ENCODE data around the gene SPRY4.
"Not testable (repeated sequence)": the region's sequence is repeated elsewhere in the genome, so short reads cannot be mapped to it uniquely, and the experiment has no call there.

SPRY4 gene

DNA sequence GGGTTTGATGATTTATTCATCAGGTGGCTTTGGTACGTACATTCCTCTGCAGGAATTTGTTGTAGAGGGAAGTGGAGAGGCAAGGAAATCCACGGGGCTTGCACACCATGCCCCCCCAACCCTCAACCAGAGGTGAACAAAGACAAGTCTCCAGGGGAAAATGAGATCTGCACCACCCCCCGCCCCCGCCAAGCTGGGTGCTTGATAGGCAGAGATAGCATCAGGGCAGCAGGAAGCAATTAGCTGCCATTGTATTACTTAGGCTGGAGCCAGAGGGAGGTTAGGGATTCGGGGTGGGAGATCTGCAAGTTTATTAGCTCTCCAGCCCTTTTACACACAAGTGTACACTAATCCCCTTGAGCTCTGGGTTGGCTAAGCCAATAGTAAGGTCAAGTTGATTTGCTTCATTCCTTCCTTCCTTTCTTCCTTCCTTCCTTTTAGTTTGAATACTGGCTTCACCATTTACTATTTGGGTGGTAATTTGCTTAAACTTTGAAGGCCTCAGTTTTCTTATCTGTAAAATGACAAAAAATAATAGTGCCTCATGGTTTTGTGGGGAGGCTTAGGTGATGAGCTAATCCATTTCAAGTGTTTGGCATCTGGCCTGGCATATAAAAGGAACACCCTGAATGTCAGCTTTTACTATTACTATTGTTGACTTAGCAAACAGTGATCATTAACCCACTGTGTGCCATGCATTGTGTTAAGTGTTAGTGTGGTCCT is 34.1 kb downstream of the SPRY4 start:
- ATAC-seq = no peak

DNA sequence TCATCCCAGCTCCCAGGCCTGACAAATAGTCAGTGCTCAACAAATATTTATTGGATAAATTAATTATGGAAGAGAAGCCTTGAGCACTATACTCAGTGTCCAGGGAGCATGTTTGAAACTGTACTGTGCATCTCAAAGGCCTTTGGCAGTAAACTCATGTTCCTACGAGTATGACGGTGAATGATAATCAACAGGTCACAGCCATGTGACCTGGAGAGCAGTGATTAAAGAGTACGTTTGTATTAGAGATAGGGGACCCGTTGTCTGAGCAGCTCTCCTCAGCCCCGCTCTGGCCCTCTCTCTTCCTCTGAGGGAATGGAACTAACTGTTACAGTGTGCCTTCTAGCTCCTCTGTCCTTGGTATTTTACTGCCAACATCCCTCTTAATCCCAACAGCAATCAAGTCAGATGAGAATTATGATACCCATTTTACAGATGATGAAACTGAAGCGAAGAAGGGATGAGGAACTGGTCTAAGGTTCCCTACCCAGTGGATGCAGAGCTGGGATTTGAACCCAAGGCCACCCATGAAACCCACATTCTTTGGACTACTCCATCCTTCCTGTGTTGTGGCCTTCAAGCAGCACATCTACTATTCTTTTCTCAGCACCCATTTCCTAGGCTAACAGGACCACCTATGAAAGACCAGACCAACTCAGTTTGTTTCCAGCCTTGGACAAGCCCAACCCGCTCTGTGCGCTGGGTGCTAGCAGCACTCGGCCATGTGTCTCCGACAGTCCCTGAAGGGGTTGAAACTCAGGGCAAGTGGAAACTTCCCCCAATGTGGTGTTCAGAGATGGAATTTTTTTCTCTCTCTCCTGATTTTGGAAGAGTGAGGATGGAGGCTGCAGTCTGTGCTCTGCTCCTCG is 34.9 kb downstream of the SPRY4 start:
- ATAC-seq = no peak

DNA sequence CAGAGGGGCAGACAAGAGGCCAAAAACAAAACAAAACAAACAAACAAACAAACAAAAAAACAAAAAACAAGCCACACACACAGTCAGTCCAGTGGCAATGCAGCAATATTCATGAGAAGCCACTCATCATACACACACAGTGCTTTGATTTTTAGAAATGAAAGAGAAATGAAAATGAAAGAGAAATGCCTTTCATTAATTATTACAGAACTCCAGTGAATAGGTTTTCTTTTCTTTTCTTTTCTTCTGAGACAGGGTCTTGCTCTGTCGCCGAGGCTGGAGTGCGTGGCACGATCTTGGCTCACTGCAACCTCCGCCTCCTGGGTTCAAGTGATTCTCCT is 36.9 kb downstream of the SPRY4 start:
- ATAC-seq = no peak

DNA sequence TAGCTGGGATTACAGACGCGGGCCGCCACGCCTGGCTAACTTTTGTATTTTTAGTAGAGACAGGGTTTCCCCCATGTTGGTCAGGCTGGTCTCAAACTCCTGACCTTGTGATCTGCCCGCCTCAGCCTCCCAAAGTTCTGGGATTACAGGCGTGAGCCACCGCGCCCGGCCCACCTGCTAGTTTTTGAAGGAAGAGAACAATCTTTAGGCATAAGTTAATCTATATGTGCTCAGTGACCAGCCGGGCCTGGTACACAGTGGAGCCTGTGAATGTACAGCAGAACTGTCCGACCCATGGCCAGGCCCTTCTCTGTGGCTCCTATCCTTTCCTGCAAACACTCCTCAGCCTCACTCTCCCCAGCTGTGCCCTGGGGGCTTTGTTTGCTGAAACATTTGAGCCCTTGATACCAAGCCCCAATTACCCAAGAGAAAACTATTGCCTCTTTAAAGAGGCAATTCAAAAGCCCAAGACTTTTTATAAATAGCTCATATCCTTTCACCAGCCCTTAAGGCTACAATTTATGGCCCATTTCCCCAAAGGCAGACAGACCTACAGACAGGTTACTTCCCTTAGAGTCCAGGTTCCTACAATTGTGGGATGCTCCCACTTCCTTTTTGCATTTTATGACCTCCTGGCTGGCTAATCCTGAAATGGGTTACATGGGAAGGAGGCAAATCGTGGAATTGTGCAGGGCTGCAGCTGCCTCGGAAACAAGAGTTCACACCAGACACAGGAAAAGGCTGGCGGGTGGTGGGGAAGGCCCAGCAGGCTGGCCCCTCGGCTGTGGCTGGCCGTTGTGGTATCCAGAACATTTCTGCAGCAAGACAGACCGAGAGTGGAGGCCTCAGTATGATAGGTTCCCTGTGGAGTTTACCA is 37.5 kb downstream of the SPRY4 start:
- ATAC-seq = no peak

DNA sequence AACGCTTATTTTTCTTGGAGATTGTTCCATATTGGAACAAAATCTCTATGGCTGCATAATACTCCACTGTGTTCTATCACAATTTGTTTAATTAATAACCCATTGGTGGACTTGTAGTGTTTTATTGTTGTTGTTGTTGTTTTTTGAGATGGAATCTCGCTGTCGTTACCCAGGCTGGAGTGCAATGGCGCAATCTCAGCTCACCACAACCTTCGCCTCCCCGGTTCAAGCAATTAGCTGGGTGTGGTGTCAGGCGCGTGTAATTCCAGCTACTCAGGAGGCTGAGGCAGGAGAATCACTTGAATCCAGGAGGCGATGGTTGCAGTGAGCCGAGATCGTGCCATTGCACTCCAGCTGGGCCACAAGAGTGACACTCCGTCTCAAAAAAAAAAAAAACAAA is 38.7 kb downstream of the SPRY4 start:
- no peak for ATAC-seq

DNA sequence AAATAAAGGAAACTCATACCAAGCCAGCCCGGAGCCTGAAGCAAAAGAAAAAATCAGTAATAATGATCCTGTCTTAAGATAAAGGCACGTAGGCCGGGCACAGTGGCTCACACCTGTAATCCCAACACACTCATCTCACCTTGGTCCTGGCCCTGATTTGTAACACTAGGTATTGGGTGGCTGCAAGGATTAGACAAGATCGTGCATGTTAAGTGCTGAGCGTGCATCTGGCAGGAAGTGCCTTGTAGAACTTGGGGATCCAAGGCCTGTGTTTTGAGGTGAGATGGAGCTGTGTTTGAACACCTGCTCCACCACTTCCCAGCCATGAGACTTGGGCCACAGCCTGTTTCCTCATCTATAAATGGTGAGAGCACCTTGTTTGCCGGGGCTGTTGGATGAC is 41.5 kb downstream of the SPRY4 start:
- no peak for ATAC-seq

DNA sequence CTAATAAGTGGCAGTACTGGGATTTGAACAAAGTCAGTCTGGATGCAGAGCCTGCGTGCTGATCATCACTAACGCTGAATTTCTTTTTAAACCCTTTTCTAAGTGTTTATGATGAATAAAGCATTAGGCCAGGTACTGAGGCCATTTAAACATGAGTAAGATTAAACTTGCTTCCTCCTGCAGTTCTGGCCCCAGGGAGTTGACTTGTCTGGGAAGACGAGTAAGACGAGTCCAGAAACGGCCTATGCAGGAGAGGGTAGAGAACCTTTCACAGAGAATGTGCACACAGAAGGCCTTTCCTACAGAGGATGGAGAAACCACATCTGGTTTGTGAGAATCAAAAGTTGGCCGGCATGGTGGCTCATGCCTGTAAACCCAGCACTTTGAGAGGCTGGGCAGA is 42.9 kb downstream of the SPRY4 start:
- no peak for ATAC-seq

DNA sequence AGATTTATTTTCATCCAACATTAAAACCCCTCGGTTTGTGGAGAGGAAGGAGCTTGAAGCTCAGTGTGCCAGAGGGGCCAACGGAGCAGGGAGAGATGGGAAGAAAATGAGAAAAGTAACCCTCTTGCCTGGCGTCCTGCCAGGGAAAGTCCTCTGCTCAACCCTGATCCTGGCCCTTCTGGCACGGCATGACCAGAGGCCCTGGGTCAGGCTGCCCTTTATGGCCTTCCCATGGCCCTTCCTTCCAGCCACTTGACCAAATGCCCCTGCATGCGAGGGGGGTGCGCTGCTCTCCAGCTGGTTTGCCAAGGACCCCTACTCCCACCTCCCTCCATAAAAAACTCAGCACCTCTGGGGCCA is 43.8 kb downstream of the SPRY4 start:
- ATAC-seq = no peak

DNA sequence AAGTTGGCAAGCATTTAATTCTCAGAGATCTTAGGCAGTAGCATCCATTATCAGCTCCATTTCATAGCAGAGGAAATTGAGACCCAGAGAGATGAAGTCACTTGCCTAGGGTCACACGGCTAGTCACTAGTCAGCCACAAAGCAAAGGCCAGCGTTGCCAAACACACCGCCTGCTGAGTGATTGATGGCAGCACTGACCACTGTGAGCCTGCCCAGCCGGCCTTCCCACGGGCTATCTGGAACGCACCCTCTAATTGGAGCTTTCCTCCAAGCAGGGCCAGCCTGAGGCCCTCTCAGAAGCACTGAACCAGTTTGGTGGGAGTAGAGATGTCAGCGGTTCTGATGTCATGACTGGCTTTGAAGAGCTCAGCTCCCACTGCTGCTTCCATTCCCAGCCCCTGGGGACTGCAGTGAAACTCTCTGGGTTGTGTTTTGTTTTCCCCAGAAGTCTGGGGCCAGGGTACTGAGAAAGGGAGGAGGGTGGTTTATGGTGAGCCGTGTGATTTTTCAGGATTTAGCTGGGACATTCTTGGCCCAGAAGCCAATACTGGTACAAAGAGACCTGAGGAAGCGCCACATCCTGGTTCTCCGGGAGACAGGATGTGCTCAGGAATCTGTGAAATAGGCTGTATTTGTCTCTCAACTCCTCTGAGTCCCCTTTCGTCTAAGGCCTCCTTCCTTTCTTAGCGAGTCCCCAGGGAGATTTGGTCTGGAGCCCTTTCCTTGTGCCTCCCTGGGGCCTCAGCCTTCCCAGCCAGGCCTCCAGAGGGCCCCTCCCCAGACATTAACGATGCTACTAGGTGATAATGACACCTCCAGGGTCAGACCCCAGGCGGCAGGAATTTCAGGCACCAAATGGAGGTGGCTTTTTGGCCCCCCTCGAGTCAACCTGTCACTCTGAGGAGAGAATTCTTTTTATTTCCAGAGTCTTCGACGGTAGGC is 44.5 kb downstream of the SPRY4 start:
- ATAC-seq = no peak

DNA sequence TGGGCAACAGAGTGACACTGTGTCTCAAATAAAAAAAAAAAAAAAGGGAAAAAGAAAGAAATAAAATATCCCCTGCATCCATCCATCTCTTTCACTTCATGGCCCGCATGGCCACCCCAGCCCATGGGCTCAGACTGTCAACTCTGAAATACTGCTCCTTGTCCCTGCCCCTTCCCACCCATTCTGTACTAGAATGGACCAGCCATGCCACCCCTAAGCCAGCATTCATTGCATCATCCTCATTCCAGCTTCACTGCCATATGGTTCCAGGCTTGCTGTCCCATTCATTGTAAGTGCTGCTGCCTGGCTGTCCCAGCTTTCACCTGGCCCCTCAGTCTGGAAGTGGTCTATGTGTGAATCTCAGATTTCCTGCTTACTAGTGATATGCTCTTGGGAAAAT is 46.2 kb downstream of the SPRY4 start:
- no peak for ATAC-seq

DNA sequence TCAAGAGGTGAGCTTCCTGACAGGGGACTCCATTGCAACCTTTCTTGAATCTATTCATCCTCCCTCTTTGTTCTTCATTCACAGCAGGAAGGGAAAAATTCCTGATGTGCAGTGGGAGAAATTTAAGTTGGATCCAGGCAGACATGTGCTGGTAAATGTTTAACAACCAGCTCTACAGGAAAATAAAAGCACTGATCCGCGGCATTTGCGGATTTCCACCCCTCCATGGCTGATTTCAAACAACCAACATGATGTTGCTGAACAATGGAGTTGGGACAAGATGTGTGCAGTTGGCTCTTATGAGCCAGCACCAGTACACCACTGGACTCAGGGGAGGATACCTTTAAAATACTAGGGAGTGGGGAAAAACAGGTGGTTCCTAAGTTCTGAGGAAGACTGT is 47.0 kb downstream of the SPRY4 start:
- ATAC-seq = no peak

DNA sequence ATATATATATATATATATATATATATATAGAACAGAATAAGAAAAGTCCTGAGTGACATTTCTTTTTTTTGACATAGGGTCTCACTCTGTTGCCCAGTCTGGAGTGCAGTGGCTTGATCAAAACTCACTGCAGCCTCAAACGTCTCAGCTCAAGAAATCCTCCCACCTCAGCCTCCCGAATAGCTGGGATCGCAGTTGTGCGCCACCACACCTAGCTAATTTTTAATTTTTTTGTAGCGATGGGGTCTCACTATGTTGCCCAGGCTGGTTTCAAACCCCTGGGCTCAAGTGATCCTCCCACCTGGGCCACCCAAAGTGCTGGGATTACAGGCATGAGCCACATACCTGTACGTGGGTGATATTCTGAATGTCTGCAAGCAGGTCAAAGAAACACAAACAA is 48.3 kb downstream of the SPRY4 start:
- ATAC-seq = no peak

DNA sequence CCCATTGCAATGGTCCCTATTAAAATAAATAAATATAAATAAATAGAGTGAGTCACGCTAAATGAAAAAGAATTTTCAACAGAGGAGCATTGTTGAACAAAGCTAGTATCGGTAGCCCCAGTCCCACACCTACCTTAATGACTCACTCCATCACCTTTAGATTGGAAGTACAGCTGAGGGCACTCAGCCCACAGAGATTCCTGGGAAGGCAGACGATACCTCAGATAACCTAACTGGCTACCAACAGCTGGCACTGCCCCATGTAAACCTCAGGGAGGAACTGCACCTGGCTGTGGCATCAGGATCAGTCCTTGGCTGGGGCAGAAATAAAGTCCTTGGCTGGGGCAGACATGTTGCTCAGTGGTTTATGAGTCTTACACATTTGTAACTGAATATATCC is 49.3 kb downstream of the SPRY4 start:
- ATAC-seq = no peak

DNA sequence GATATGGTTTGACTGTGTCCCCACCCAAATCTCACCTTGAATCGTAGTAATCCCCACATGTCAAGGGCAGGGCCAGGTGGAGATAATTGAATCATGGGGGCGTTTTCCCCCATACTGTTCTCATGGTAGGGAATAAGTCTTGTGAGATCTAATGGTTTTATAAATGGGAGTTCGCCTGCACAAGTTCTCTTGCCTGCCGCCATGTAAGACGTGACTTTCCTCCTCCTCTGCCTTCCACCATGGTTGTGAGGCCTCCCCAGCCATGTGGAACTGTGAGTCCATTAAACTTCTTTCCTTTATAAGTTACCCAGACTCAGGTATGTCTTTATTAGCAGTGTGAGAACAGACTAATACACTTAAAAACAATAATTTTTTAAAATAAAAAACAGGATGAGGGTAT is 52.2 kb downstream of the SPRY4 start:
- not testable (repeated sequence) for ATAC-seq

DNA sequence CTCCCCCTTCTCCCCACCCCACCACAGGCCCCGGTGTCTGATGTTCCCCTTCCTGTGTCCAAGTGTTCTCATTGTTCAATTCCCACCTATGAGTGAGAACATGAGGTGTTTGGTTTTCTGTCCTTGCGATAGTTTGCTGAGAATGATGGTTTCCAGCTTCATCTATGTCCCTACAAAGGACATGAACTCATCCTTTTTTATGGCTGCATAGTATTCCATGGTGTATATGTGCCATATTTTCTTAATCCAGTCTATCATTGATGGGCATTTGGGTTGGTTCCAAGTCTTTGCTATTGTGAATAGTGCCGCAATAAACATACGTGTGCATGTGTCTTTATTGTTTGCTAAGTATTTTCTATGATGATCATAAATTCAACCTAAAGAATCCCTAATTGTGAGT is 60.7 kb downstream of the SPRY4 start:
- ATAC-seq = not testable (repeated sequence)

DNA sequence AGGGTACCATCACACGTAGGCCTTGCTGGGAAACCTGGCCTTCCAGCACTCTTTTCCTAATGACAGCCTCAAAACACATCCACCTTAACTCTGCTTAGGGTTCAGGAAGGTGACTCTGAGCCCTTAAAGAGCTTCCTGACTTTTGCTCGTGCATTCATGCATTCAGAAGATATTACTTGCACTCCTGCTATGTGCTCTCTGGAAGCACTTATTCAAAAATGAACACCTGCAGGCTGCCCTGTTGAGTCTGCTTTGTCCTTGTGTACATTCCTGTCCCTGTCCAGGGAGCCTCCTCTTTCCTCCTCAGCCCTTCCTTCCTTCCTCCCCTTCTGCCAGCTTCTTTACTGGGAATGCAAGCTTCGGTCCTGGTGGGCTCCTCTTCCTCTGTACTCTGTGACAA is 61.5 kb downstream of the SPRY4 start:
- no peak for ATAC-seq

DNA sequence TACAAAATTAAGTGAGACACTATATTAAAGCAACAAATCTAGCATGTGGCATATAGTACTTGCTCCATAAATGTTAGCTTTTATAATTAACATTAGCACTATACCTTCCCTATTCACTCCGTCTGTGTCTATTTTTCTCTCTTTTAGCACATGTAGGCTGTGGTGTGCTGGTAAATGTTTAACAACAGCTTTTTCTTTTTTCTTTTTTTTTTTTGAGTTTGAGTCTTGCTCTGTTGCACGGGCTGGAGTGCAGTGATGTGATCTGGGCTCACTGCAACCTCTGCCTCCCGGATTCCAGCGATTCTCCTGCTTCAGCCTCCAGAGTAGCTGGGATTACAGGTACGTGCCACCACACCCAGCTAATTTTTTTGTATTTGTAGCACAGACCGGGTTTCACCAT is 62.1 kb downstream of the SPRY4 start:
- no peak for ATAC-seq

All from activated CD4-positive, CD25-positive, alpha-beta regulatory T cell treated with anti-CD3 and anti-CD28 coated beads, Interleukin-2, amount 50 U/mL, for 24 hours (primary cell).